NCI-H345 (cell line): Measurements from ENCODE around the gene GTF3C4.
"Not testable (repeated sequence)": the region's sequence is repeated elsewhere in the genome, so short reads cannot be mapped to it uniquely, and the experiment has no call there.

ENCODE experiments used
- DNase-seq: peaks from one replicate; lab custom pipeline; 2025; lab: John Stamatoyannopoulos, UW

Gene GTF3C4

DNA sequence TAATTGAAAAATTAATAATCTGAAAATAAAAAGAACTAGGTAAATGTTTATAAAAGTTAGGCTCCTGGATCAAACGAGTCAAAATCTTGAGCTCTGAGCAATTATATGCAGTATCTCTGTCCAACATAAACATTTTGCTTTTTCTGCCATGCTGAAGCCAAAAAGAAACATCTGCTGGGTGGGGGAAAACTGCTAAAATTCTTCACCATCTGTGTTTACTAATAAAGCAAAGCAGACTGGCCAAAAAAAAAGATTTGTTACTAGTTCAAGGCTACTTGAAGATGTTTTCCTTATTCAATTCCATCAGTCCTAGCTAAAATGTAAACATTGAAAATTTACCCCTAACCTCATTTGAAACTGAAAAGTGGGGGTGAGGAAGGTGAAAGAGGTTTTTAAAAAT is 29.7 kb downstream of the GTF3C4 start:
- DNase-seq: no peak

DNA sequence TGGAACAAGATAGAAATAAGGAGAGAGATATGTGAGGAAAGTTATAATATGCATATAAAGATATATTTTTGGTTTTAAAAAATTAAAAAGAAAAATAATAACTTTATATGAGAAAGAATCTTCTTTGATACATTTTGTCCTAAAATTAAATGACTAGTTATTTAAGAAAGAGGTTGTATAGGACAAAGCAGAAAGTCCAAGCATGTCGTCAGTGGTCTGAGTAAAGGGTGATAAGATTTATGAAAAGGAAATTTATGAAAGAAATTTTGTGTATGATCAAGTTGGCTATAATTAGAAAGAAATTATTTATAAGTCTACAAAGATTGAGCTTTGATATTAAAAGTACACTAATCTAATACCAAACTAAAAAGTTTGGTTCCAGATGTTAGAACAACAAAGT is 32.0 kb downstream of the GTF3C4 start:
- DNase-seq: no peak

DNA sequence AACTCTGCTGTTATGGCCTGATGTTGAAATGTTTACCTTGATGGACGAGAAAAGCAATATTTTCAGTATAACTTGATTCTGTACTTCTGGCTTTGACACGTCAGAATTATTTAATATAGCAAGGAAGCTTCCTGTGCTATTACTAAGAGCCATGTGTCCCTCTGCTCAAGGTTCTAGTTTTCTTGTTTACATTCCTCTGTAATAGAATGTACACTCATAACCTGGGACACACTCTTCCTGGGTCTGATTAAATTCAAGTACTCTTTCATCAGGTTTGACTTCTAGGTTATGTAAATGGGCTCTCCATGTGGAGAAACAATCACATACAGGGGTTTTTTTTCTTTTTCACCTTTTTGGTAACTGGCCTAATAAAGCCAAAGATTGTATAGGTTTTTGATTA is 33.1 kb downstream of the GTF3C4 start:
- DNase-seq: no peak

DNA sequence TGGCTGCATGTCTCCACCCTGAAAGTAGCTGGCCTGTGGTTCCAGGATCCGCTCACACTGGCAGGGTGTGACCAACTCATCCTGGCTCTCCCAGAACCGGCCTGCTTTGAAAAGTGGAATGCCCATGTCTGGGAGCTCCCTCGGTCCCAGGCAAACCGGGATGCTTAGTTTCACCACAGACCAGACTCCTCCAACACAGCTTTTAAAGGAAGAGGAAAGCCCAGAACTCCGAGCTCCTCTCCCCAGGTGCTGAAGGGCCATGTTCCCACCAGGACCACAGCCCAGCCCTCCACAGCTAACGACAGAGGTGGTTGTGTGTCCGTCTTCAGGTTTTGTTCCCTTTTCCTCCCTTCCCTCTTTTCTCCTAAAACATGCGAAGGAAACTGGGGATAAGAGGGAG is 38.0 kb downstream of the GTF3C4 start:
- DNase-seq: no peak

DNA sequence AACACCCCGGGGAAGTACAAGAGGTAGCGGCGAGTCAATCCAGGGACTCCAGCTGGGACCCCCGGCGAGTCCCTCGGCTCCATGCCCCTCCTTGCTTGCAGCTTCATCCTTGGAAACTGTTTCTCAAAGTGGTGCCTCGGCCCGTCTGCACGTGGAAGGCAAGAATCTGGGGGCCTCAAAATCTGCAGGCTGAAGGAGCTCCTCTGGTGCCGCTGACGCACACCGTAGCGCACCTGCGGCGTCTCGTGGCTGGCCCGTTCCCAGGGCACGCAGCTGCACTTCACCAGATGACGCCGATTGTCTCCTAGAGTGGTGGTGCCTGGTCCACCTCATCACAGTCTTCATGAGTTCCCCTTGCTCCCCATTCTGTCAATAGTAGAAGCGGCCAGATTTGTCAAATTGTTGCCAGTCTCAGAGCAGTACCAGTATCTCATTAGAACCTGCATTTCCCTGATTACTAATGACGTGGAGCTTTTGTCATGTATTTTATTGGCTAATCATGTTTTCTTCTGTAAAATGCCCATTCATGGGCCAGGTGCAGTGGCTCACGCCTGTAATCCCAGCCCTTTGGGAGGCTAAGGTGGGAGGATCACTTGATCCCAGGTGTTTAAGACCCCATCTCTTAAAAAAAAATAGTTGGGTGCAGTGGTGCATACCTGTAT is 38.6 kb downstream of the GTF3C4 start:
- DNase-seq: no peak

DNA sequence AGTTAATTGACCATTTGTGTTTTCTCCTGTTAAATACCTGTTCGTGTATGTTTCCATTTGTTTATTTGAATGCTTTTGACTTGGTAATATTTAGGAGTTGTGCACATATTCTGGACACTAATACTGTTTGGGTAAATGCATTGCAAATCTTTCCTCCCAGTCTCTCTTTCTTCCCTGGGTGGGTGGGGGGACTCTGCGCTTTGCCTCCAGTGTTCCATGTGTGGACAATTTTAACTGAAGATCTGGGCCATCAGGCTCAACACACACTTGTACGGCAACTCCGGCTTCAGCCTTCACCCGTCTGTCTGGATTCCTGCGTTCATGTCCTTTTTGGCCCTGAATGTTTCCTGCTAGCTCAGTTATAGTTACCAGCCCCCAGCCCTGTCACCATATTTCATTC is 40.1 kb downstream of the GTF3C4 start:
- no peak for DNase-seq

DNA sequence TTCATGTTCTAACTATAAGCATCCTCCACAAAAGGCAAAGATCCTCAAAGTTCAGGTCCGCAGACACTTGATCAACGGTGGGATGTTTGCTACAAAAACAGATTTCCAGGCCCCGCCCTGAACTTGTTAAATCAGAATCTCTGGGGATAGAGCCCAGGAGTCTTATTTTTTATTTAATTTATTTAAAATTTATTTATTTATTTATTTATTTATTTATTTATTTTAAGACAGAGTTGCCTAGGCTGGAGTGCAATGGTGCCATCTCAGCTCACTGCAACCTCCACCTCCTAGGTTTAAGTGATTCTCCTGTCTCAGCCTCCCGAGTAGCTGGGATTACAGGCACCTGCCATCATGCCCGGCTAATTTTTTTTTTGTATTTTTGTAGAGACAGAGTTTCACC is 40.9 kb downstream of the GTF3C4 start:
- not testable (repeated sequence) for DNase-seq

DNA sequence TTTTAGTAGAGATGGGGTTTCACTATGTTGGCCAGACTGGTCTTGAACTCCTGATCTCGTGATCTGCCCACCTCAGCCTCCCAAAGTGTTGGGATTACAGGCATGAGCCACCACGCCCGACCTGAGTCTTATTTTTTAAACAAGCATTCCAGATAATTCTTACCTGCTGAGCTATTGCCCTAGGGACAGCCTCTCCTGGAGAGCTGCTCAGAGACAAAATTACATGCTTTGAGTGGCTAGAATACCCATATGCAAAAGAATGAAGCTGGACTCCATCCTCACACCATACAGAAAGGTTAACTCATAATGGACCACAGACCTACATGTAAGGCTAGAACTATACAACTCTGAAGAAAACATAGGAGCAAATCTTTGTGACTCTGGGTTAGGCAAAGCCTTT is 41.6 kb downstream of the GTF3C4 start:
- DNase-seq: no peak

DNA sequence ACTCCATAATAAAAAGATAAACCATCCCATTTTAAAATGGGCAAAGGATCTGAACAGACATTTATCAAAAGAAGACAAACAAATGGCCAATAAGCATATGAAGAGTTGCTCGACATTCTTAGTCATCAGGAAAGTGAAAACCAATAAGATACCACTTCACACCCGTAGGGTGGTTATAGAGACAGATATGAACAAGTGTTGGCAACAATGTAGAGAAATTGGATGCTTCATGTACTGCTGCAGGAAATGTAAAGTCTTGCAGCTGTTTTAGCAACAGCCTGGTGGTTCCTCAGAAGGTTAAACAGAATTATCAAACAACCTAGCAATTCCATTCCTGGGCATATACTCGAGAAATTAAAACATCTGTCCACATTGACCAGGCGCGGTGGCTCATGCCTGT is 42.5 kb downstream of the GTF3C4 start:
- no peak for DNase-seq

DNA sequence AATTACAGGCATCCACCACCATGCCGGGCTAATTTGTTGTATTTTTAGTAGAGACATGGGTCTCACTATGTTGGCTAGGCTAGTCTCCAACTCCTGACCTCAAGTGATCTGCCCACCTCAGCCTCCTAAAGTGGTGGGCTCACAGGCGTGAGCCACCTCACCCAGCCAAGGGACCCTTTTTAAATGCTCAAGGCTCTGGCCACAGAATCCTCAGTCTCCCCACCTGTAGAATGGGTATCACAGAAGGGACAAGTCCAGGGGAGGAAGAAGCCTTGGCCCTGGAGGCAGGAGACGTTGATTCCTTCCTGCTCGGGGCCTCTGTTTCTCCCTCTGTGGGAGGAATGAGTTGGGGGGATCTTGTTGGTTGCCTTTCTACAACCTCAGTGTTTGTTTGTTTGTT is 45.7 kb downstream of the GTF3C4 start:
- DNase-seq: no peak

DNA sequence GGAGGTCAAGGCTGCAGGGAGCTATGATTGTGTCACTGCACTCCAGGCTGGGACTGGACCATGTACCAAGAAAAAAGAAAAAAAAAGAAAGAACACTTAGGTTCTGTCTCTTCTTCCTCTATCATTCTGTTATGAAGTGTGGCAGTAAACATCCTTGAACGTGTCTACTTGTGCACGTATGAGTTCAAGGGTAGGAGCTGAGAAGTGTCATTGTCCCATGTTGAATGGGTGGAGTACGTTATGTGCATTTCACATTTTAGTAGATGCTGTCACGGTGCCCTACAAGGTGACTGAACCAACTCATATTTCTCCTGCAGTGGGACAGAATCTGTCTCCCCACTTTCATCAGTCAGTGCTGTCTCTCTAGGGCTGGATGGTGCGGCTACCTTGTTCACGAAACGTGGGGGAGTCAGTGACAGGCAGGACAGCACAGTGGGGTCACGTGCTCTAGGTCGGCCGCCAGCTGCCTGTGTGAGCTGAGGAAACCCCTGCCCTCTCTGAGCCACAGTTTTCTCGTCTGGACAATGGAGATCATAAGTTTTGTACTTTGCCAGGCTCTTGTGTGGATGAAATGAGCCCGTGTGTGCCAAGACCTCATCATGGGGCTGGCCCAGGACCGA is 47.2 kb downstream of the GTF3C4 start:
- DNase-seq: no peak

DNA sequence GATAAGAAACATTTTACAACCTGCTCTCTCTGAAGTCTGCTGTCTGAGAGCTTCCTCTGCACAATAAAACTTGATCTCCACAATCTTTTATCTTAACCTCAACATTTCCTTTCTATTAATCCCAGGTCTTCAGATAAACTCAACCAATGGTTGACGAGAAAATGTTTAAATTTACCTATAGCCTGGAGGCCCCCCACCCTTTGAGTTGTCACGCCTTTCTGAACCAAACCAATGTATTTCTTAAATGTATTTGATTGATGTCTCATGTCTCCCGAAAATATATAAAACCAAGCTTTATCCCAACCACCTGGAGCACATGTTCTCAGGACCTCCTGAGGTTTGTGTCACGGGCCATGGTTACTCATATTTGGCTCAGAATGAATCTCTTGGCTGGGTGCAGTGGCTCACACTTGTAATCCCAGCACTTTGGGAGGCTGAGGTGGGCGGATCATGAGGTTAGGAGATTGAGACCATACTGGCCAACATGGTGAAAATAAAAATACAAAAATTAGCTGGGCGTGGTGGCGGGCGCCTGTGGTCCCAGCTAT is 48.2 kb downstream of the GTF3C4 start:
- DNase-seq: not testable (repeated sequence)

DNA sequence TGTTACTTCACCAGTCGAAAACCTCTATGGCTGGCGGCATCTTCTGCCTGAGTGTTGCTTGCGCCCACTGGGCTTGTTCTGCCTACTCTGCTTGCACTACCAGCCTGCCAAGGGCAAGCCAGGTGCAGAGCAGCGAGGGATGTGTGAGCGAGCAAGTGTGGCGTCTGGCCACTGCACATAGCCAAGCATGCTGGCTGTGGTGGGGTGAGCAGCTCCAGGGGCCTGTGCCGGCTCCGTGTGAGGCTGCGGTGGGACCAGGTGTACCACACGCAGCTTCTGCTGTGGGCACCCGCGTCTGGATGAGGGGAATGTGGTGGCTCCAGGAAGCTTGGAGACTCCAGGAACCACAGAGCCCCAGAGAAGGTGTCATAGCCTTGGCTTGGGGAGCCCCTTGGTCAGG is 51.4 kb downstream of the GTF3C4 start:
- DNase-seq: no peak

DNA sequence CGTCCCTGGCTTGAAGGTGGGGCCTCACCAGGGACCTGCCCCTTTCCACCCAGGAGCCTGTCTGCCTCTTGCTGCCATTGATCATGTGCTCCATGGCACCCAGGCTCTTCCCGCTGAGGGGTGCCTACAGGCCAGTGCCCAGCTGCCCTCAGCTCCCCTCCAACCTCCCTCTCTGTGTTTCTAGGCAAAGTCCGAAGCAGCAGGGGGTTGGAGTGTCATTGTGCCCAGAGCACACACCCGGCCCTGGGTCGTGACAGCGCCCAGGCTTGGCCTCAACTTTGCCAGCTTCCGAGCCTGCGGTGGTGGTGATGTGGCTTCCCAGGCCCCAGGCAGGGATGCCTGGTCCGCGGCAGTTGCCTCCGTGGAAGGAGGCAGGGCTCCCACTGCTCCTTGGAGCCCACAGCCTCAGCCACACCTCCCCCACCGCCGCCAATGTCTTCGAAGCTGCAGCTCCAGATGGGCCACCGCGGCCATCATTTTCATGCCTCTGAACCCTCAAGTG is 52.4 kb downstream of the GTF3C4 start:
- DNase-seq: no peak

DNA sequence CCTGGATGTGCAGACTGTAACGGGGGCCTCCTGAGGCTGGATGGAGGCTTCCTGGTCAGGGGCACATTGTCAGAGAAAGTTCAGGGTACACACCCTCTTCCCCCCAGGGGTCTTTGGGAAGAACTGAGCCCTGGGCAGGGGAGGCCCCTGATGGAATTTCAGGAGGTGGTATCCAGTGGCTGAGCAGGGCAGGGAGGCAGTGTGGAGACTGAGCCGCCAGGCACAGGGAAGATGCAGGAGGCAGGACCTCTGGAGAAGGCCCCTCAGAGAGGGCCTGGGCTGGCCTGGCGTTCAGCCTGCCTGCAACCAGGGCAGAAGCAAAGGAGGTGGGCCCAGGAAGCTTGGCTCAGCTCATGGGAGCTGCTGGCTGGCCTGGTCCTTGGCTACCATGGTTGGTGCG is 53.5 kb downstream of the GTF3C4 start:
- no peak for DNase-seq

DNA sequence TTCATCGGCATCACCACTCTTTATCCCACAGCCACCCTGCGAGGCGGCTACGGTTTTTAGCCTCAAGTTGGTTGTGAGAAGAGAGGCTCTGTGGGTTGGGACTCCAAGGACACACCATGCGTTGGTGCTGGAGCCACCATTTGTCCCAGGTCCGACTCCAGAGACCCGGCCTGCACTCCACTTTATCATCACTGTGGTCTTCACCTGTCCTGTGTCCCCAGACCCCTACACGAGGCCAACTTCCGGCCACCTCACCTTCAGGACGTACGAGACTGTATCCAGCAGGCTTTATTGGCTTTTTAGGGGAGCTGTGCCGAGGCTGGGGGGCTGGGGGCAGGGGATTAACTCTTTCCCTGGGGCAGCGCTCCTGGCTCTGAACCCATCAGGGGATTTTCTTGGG is 55.0 kb downstream of the GTF3C4 start:
- no peak for DNase-seq

DNA sequence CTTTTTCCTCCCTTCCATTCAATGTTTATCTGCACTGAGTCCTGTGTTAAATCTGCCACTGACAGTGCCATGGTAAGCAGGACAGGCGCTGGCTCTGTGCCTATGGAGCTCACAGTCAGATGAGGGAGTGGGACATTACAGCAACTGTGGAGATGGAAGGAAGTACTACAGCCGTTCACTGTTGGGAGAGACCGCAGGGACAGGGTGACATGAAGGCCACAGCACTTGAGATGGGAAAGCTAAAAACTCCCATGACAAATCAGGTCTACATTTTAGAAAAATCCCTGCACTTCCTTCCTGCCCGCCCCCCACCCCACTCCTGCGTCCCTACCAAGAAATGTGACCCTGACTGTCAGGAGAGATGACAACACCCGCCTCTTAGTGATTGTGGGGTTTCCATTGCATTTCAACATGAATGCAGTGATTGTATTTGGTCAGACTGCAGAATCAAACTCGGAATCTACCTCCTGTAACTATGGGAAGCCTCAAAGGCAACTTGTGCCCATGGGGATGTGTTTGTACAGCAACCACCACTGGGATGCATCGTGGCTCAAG is 56.4 kb downstream of the GTF3C4 start:
- DNase-seq: no peak

DNA sequence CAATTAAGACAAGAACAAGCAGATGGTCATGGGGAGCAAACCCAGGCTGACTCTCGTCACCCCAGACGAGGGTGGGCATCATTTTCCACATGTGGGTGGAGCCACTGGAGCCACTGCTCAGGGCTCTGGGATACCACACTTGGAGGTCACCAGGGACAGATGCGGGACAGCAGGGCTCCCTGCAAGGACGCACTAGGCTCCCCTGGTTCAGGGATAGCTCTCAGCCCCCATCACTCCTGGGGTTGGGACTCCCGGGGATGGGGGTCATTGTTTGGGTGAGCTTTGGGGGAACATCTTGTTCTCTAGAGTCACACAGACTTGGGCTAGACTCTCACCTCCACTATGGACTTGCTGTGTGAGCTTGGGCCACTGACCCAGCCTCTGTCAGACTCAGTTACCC is 57.8 kb downstream of the GTF3C4 start:
- DNase-seq: no peak

DNA sequence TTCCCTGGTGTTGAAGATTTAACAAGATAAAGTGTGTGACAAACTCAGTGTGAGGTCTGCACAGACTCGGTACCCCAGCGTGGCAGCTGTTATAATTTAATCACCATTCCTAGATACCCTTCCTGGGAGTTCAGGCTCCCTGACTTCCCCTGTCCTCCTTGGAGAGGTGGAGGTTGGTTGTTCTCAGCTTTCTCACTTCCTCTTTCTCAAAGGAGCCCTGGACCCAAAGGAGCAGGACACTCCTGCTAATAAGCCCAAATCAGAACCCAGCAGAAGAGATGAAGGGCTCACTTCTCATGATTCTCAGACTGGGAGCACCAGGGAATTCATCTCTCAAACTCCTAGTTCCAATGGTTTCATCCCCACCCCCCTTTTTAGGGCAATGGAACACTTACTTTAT is 58.2 kb downstream of the GTF3C4 start:
- no peak for DNase-seq

DNA sequence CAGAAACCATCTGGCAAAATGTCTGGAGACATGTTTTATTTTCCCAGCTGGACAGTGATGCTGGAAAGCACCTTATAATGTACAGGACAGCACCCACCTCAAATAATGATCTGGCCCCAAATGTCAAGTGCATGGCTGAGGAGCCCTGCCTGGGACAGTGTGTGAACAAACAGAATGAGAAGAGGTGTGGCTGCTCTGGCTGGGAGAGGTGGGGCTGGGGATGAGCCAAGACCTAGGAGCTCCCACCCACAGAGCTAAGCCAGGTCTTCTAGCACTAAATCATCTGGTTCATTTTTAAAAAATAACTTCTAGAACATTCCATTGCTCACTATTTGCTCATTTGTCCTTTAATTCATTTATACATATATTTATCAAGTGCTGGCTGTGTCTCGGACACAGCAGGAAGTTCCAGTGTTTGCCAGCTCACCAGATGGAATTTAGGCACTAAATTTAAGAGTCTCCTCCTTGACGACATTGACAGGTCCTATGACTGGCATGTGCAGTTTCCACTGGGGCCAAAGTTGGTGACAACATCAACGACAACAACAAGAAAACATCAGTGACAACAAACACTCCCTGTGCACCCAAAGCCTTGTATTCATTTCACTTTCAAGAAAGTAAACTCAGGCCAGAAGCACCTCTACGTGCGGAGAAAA is 59.1 kb downstream of the GTF3C4 start:
- no peak for DNase-seq

DNA sequence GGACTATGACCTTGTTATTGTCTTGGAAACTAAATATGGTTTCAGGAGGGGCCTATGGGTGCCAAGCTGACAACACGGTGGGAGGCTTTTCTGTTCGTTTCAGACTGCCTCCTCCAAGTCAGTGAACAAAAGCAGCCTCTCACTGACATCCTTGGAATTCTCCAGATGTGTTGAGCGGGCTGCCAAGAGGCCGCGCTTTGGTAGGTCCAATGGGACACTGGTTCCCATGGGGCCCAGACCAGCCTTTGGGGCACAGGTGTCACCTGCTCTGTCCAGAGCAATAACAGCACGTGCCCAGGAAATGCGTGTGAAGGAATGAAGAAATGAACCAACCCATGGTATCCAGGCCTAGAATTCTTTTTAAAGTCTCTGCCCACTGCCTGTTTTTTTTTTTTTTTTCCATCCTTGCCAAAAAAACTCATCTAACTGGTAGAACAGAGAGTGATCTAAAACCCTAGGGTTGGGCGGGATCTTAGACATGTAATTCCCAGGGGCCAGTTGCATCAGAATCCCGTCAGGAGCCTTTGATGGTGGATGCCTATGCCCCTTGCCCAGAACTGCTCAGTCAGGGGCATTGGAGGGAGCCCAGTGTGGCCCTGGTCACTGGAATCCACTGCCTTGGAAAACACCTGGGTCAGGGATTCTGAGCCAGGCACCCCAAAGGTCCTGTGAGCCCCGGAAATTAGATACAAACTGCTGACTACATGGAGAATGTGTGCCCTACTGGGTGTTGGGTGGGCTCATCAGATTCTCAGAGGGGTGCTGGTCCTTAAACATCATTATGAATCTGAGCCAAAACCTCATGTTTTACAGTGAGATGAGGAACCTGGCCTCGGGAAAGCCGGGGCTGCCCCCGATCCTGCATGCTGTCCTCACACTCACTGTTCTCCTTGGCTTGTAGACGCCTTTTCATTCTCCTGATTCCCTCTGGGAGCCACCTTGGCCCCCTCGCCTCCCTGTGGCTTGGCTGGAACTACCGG is 60.1 kb downstream of the GTF3C4 start:
- DNase-seq: no peak

DNA sequence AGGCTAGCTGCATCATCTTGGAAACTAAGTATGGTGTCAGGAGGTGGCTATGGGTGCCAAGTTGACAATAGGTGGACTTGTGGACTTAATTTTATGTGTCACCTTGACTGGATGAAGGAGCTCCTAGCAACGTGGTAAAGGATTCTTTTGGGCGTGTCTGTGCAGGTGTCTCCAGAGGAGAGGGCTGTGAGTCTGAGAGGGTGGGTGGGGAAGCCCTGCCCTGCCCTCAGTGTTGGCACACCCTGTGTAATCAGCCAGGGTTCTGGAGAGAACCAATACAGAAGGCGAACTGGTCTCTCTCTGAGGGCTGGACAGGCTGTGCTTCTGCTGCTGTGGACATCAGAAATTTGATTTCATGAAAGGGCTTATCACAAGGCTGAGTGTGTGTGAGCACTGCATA is 61.0 kb downstream of the GTF3C4 start:
- no peak for DNase-seq
